NCI-H2081 treated with DMSO at 0.1 percent for 48 hours (cell line): ENCODE data around the gene ZCCHC4.
"Not testable (repeated sequence)": the region's sequence is repeated elsewhere in the genome, so short reads cannot be mapped to it uniquely, and the experiment has no call there.

Experiments used
- DNase-seq: peaks from one replicate; lab custom pipeline; 2025; lab: John Stamatoyannopoulos, UW

Gene ZCCHC4

GRCh38 chr4:25321703-25322102 lies 9.1 kb downstream of the ZCCHC4 start:
- DNase-seq: no peak

- DNase-seq: not testable (repeated sequence)
Observed at GRCh38 chr4:25328463-25328862, 15.9 kb downstream of the ZCCHC4 start.

- DNase-seq: no peak
Observed at GRCh38 chr4:25330335-25330734, 17.8 kb downstream of the ZCCHC4 start.

- no peak for DNase-seq
Observed at GRCh38 chr4:25330905-25331808, 18.6 kb downstream of the ZCCHC4 start.

- DNase-seq: no peak
Observed at GRCh38 chr4:25343671-25344070, 31.1 kb downstream of the ZCCHC4 start.

GRCh38 chr4:25345744-25346143 lies 33.2 kb downstream of the ZCCHC4 start:
- DNase-seq: no peak

GRCh38 chr4:25346913-25347312 lies 34.3 kb downstream of the ZCCHC4 start:
- DNase-seq: no peak

- no peak for DNase-seq
Observed at GRCh38 chr4:25347473-25347872, 34.9 kb downstream of the ZCCHC4 start.

GRCh38 chr4:25347971-25348370 lies 35.4 kb downstream of the ZCCHC4 start:
- DNase-seq: no peak

- DNase-seq: no peak
Observed at GRCh38 chr4:25350561-25350960, 38.0 kb downstream of the ZCCHC4 start.

- no peak for DNase-seq
Observed at GRCh38 chr4:25351777-25352416, 39.3 kb downstream of the ZCCHC4 start.

- DNase-seq: no peak
Observed at GRCh38 chr4:25356068-25356467, 43.5 kb downstream of the ZCCHC4 start.

GRCh38 chr4:25358515-25359275 lies 46.1 kb downstream of the ZCCHC4 start:
- no peak for DNase-seq

GRCh38 chr4:25361253-25361652 lies 48.7 kb downstream of the ZCCHC4 start:
- DNase-seq: no peak

- peak; percentile 7 for DNase-seq
Observed at GRCh38 chr4:25367004-25367621, 54.5 kb downstream of the ZCCHC4 start.

- no peak for DNase-seq
Observed at GRCh38 chr4:25367877-25368276, 55.3 kb downstream of the ZCCHC4 start.

GRCh38 chr4:25368315-25368714 lies 55.7 kb downstream of the ZCCHC4 start:
- no peak for DNase-seq

- DNase-seq: peak; percentile 10
Observed at GRCh38 chr4:25370242-25370641, 57.7 kb downstream of the ZCCHC4 start.

- not testable (repeated sequence) for DNase-seq
Observed at GRCh38 chr4:25372549-25372948, 60.0 kb downstream of the ZCCHC4 start.

GRCh38 chr4:25376754-25377571 lies 64.4 kb downstream of the ZCCHC4 start, which contains the start of gene ANAPC4:
TSS of gene ANAPC4 (plus strand) at chr4:25377263. CDS start at chr4:25377428, 165 bp downstream.
- no peak for DNase-seq
